SU-DHL-6 (cell line): ENCODE measurements around the gene XPNPEP2.

Experiments
- H2AFZ ChIP-seq: fragments of 200-600 bp; sonication (generic); 2 replicates; pipeline ENCODE4 v1.6.1; 2014; ENCODE audit warnings: low read depth, mild to moderate bottlenecking, moderate library complexity, mixed read lengths, antibody characterized with exemption, low read length; ENCODE audit not compliant: severe bottlenecking
- H3F3A ChIP-seq: fragments of 200-600 bp; shearing (Covaris generic); 2 replicates; pipeline ENCODE4 v1.6.0; 2016; ENCODE audit warnings: antibody characterized with exemption, mild to moderate bottlenecking; ENCODE audit not compliant: insufficient read depth
- H3K27ac ChIP-seq: fragments of 200-600 bp; sonication (generic); 2 replicates; pipeline ENCODE4 v1.5.1; 2016; ENCODE audit warnings: low read depth, mild to moderate bottlenecking, low read length, moderate library complexity, mixed read lengths
- H3K27me3 ChIP-seq: fragments of 200-600 bp; sonication (generic), shearing (Covaris generic); 2 replicates; pipeline ENCODE4 v1.6.0; 2014; ENCODE audit warnings: mild to moderate bottlenecking, low read length
- H3K36me3 ChIP-seq: fragments of 200-600 bp; sonication (generic); 2 replicates; pipeline ENCODE4 v1.6.1; 2014; ENCODE audit warnings: mild to moderate bottlenecking, low read length, mixed read lengths
- H3K4me2 ChIP-seq: fragments of 300-600, 200-600 bp; shearing (Covaris generic), sonication (generic); 2 replicates; pipeline ENCODE4 v1.6.0; 2014; ENCODE audit warnings: low read length, low read depth, mild to moderate bottlenecking; ENCODE audit not compliant: poor library complexity, severe bottlenecking
- H3K4me3 ChIP-seq: fragments of 200-600 bp; sonication (generic); 2 replicates; pipeline ENCODE4 v1.5.1; 2014; ENCODE audit warnings: antibody characterized with exemption, low read length, mild to moderate bottlenecking, mixed read lengths; ENCODE audit not compliant: insufficient read depth, poor library complexity, severe bottlenecking
- H3K79me2 ChIP-seq: fragments of 200-600 bp; sonication (generic); 2 replicates; pipeline ENCODE4 v1.6.1; 2014; ENCODE audit warnings: mild to moderate bottlenecking, low read length, moderate library complexity; ENCODE audit not compliant: insufficient read depth
- H3K9ac ChIP-seq: fragments of 200-600 bp; sonication (generic); 2 replicates; pipeline ENCODE4 v1.7.0; 2014; ENCODE audit warnings: mild to moderate bottlenecking, low read length
- H3K9me2 ChIP-seq: fragments of 200-600 bp; sonication (generic); replicated peaks from 2 replicates; pipeline ENCODE4 v1.6.1; 2014; ENCODE audit warnings: low read length; ENCODE audit not compliant: insufficient read depth
- H3K9me3 ChIP-seq: fragments of 200-600 bp; sonication (generic); 2 replicates; pipeline ENCODE4 v1.6.1; 2014; ENCODE audit warnings: low read length, mixed read lengths; ENCODE audit not compliant: insufficient read depth
- H4K20me1 ChIP-seq: fragments of 200-600 bp; sonication (generic); 2 replicates; pipeline ENCODE4 v1.6.1; 2014; ENCODE audit warnings: low read depth, mild to moderate bottlenecking, antibody characterized with exemption, low read length, moderate library complexity, mixed read lengths
- EZH2phosphoT487 ChIP-seq: fragments of 200-600 bp; sonication (generic), shearing (Covaris generic); conservative IDR thresholded peaks from 2 replicates; pipeline ENCODE4 v1.6.1; 2018; ENCODE audit warnings: mild to moderate bottlenecking, antibody characterized with exemption, low read length, moderate library complexity, mixed read lengths
- TF ChIP-seq, protein P1 (sequence below): fragments of 200-600 bp; sonication (generic); IDR thresholded peaks from one replicate; pipeline ENCODE4 v1.5.1; 2017; ENCODE audit warnings: antibody characterized with exemption, mild to moderate bottlenecking, low read length, moderate library complexity; ENCODE audit not compliant: insufficient read depth, poor library complexity, severe bottlenecking

Gene XPNPEP2

DNA sequence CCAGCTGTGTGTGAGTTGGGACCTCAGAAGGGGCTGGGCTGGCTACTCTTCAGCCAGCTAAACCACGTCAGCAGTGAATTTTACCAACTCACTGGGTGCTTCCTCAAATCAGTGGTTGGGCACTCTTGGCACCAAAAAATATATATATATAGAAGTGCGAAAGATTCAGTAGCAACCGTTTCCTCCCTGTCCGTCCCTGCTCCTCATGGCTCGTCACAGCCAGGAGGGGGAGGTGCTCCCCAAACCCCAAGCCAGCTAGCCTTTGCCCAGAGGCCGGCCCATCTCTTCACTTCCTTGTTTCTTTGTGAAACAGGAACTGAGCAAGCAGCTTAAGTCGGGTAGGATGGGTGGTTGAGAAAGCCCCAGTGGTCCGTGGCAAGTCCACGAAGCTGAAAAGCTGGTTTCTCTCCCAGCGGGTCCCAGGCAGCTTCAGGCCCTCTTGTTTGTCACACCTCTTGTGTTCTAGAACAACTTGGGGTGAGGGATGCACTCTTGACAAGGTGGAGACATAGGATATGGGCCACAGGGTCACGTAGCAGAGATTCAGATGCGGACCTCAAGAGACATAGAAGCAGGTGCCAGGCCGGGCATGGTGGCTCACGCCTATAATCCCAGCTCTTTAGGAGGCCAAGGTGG lies 34.1 kb downstream of the XPNPEP2 start:
- no peaks in the 10 kb centered on the region for H3K36me3 ChIP-seq
- no peaks in the 10 kb centered on the region for H3K9me3 ChIP-seq
- H3K4me2 ChIP-seq: peak overlapping the region; percentile 54
- TF ChIP-seq, protein P1, sequence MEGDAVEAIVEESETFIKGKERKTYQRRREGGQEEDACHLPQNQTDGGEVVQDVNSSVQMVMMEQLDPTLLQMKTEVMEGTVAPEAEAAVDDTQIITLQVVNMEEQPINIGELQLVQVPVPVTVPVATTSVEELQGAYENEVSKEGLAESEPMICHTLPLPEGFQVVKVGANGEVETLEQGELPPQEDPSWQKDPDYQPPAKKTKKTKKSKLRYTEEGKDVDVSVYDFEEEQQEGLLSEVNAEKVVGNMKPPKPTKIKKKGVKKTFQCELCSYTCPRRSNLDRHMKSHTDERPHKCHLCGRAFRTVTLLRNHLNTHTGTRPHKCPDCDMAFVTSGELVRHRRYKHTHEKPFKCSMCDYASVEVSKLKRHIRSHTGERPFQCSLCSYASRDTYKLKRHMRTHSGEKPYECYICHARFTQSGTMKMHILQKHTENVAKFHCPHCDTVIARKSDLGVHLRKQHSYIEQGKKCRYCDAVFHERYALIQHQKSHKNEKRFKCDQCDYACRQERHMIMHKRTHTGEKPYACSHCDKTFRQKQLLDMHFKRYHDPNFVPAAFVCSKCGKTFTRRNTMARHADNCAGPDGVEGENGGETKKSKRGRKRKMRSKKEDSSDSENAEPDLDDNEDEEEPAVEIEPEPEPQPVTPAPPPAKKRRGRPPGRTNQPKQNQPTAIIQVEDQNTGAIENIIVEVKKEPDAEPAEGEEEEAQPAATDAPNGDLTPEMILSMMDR: no peak
- TF ChIP-seq EZH2phosphoT487: no peak
- H3K4me3 ChIP-seq: no peak overlapping the region
- H2AFZ ChIP-seq: no peak overlapping the region
- H4K20me1 ChIP-seq: no peaks in the 10 kb centered on the region
- H3K79me2 ChIP-seq: no peaks in the 10 kb centered on the region
- H3K9me2 ChIP-seq: no peaks in the 10 kb centered on the region
- H3K27ac ChIP-seq: peak overlapping the region; percentile 92
- peaks cover 19% of the 10 kb centered on the region for H3F3A ChIP-seq
- no peaks in the 10 kb centered on the region for H3K27me3 ChIP-seq
- H3K9ac ChIP-seq: peak overlapping the region; percentile 35

- H3K27me3 ChIP-seq: no peaks in the 10 kb centered on the region
- no peak overlapping the region for H3K4me3 ChIP-seq
- H4K20me1 ChIP-seq: no peaks in the 10 kb centered on the region
- H3K4me2 ChIP-seq: peak overlapping the region; percentile 54
- H3K9ac ChIP-seq: peak overlapping the region; percentile 35
- no peaks in the 10 kb centered on the region for H3K9me3 ChIP-seq
- H3F3A ChIP-seq: peaks cover 29% of the 10 kb centered on the region
- TF ChIP-seq, protein P1: no peak
- TF ChIP-seq EZH2phosphoT487: no peak
- no peaks in the 10 kb centered on the region for H3K79me2 ChIP-seq
- H3K9me2 ChIP-seq: no peaks in the 10 kb centered on the region
- H3K36me3 ChIP-seq: no peaks in the 10 kb centered on the region
- H2AFZ ChIP-seq: no peak overlapping the region
- H3K27ac ChIP-seq: peak overlapping the region; percentile 92
Measured at GRCh38 chrX:129773649-129774458, 35.1 kb downstream of the XPNPEP2 start.

GRCh38 chrX:129777218-129778030 lies 38.6 kb downstream of the XPNPEP2 start:
- H3K4me3 ChIP-seq: peak overlapping the region; percentile 45
- no peak overlapping the region for H2AFZ ChIP-seq
- peak overlapping the region; percentile 95 for H3K4me2 ChIP-seq
- H3K36me3 ChIP-seq: no peaks in the 10 kb centered on the region
- H3F3A ChIP-seq: peaks cover 21% of the 10 kb centered on the region
- H4K20me1 ChIP-seq: no peaks in the 10 kb centered on the region
- no peaks in the 10 kb centered on the region for H3K27me3 ChIP-seq
- H3K9me3 ChIP-seq: no peaks in the 10 kb centered on the region
- peaks cover 29% of the 10 kb centered on the region for H3K79me2 ChIP-seq
- no peaks in the 10 kb centered on the region for H3K9me2 ChIP-seq
- H3K9ac ChIP-seq: peak overlapping the region; percentile 79
- peak overlapping the region; percentile 95 for H3K27ac ChIP-seq
- TF ChIP-seq, protein P1: no peak
- TF ChIP-seq EZH2phosphoT487: no peak
